ENCODE data around the gene DNM2. TPM values are rescaled to one million over a fixed set of nuclear protein-coding genes. Genes with fewer than 3 reads are reported as not detected.
"Not testable (repeated sequence)": the region's sequence is repeated elsewhere in the genome, so short reads cannot be mapped to it uniquely, and the experiment has no call there.

Gene DNM2
- polyA plus RNA-seq, 1 donor, result 131 TPM

GRCh38 chr19:10740798-10741197 is 22.9 kb downstream of the DNM2 start:
- Histone ChIP-seq H3K4me3 (ENCODE audit: low read length) (no peak overlapping the region), H3K4me1 (ENCODE audit: control insufficient read depth, insufficient read depth, low read length) (peaks cover 46% of the 10 kb centered on the region), H3K36me3 (ENCODE audit: control insufficient read depth, insufficient read depth, low read length) (peaks cover 5% of the 10 kb centered on the region), H3K27ac (ENCODE audit: low read length) (peak overlapping the region; percentile 95), H3K27me3 (ENCODE audit: control insufficient read depth, insufficient read depth, low read length) (no peaks in the 10 kb centered on the region), H3K9me3 (ENCODE audit: control insufficient read depth, low read depth, low read length) (peaks cover 3% of the 10 kb centered on the region)
- DNase-seq, result peak; percentile 71 to 79
- 10% methylated on average over 1 of the region's 3 CpGs for WGBS (ENCODE audit: insufficient coverage, low lambda C conversion rate)

DNA sequence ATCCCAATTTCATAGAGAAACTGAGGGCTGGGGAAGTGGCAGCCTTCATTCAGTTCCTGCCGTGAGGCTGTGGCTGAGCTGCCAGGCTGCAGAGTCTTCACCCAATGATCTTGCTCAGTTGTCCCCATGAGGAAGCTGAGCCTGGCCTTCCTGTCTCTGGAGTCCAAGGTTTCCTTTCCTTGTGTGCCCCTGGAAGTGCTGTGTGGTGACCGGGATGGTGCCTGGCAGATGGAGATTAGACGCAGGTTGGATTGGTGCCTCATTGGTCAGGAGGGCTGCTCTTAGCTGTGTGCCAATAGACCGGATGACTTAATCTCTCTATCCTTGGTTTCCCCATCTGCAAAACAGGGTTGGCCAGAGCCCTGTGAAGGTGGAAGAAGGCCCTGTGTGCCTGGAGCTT is 24.6 kb downstream of the DNM2 start:
- H3K9me3 ChIP-seq (ENCODE audit: control insufficient read depth, low read depth, low read length), result peaks cover 3% of the 10 kb centered on the region
- DNase-seq, result peak in 1 of 2 donors; percentile 61
- H3K27ac ChIP-seq (ENCODE audit: low read length), result peak overlapping the region; percentile 95
- H3K36me3 ChIP-seq (ENCODE audit: control insufficient read depth, insufficient read depth, low read length), result peaks cover 2% of the 10 kb centered on the region
- H3K4me3 ChIP-seq (ENCODE audit: low read length), result no peak overlapping the region
- no CpG with 5 or more reads among the region's 4 CpGs for WGBS (ENCODE audit: insufficient coverage, low lambda C conversion rate)
- peaks cover 51% of the 10 kb centered on the region for H3K4me1 ChIP-seq (ENCODE audit: control insufficient read depth, insufficient read depth, low read length)
- H3K27me3 ChIP-seq (ENCODE audit: control insufficient read depth, insufficient read depth, low read length), result no peaks in the 10 kb centered on the region

GRCh38 chr19:10744253-10744798 is 26.4 kb downstream of the DNM2 start:
- Histone ChIP-seq H3K4me1 (ENCODE audit: control insufficient read depth, insufficient read depth, low read length) (peaks cover 66% of the 10 kb centered on the region), H3K27ac (ENCODE audit: low read length) (peak overlapping the region; percentile 68), H3K27me3 (ENCODE audit: control insufficient read depth, insufficient read depth, low read length) (no peaks in the 10 kb centered on the region), H3K9me3 (ENCODE audit: control insufficient read depth, low read depth, low read length) (peaks cover 3% of the 10 kb centered on the region), H3K4me3 (ENCODE audit: low read length) (no peak overlapping the region), H3K36me3 (ENCODE audit: control insufficient read depth, insufficient read depth, low read length) (no peaks in the 10 kb centered on the region)
- WGBS (ENCODE audit: insufficient coverage, low lambda C conversion rate), result no CpG with 5 or more reads among the region's 11 CpGs
- DNase-seq, result peak in 1 of 2 donors; percentile 30

DNA sequence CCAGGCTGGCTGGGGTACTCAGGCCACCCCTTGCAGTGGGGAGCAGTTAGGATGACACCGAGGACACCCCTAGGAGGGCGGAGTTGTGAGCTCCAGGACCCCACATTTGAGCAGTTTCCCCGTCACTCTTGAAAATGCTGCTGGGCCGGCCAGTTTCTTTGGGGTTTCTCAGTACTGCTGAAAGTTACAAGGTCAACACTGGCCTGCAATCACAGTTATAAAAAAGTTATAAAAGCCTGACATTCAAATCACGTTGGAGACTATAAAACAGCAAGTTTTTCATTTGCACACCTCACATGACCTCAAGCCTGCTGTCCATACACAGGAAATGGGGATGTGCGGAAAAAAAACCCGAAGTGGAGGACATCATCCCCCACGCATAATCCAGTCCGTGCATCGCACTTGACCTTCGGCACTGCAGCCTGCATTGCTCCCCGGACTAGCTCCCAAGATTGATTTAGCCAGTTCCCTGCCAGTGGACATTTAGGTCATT is 27.0 kb downstream of the DNM2 start:
- H3K36me3 ChIP-seq (ENCODE audit: control insufficient read depth, insufficient read depth, low read length), result no peaks in the 10 kb centered on the region
- peak overlapping the region; percentile 68 for H3K27ac ChIP-seq (ENCODE audit: low read length)
- H3K9me3 ChIP-seq (ENCODE audit: control insufficient read depth, low read depth, low read length), result peaks cover 3% of the 10 kb centered on the region
- DNase-seq, result no peak
- no CpG with 5 or more reads among the region's 12 CpGs for WGBS (ENCODE audit: insufficient coverage, low lambda C conversion rate)
- no peaks in the 10 kb centered on the region for H3K27me3 ChIP-seq (ENCODE audit: control insufficient read depth, insufficient read depth, low read length)
- H3K4me3 ChIP-seq (ENCODE audit: low read length), result no peak overlapping the region
- peaks cover 71% of the 10 kb centered on the region for H3K4me1 ChIP-seq (ENCODE audit: control insufficient read depth, insufficient read depth, low read length)

GRCh38 chr19:10746437-10746836 is 28.6 kb downstream of the DNM2 start:
- no CpG with 5 or more reads among the region's 8 CpGs for WGBS (ENCODE audit: insufficient coverage, low lambda C conversion rate)
- H3K4me1 ChIP-seq (ENCODE audit: control insufficient read depth, insufficient read depth, low read length), result peaks cover 67% of the 10 kb centered on the region
- DNase-seq; H3K36me3 ChIP-seq (ENCODE audit: control insufficient read depth, insufficient read depth, low read length); H3K27ac ChIP-seq (ENCODE audit: low read length); H3K9me3 ChIP-seq (ENCODE audit: control insufficient read depth, low read depth, low read length); H3K4me3 ChIP-seq (ENCODE audit: low read length); H3K27me3 ChIP-seq (ENCODE audit: control insufficient read depth, insufficient read depth, low read length): not testable (repeated sequence)

DNA sequence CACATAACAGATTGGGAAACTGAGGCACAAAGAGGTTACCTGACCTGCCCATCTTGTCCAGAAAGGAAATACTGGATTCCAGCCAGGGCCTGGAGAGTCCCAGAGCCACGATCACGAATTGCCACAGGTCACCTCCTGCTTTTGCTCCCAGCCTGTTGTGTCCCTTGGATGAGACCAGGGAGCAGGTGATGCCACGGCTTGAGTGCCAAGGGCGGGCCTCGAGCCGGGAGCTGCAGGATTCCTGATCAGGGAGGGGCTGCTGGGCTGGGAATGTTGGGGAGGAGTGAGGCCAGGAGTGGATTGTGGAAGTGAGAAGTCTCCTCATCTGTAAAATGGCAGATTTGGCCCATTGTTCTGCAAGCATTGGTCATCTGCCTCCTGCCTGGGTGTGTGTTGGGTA is 29.4 kb downstream of the DNM2 start:
- WGBS (ENCODE audit: insufficient coverage, low lambda C conversion rate), result no CpG with 5 or more reads among the region's 6 CpGs
- H3K4me1 ChIP-seq (ENCODE audit: control insufficient read depth, insufficient read depth, low read length), result peaks cover 61% of the 10 kb centered on the region
- no peak for DNase-seq
- H3K27me3 ChIP-seq (ENCODE audit: control insufficient read depth, insufficient read depth, low read length), result no peaks in the 10 kb centered on the region
- H3K27ac ChIP-seq (ENCODE audit: low read length), result no peak overlapping the region
- H3K9me3 ChIP-seq (ENCODE audit: control insufficient read depth, low read depth, low read length), result no peaks in the 10 kb centered on the region
- H3K36me3 ChIP-seq (ENCODE audit: control insufficient read depth, insufficient read depth, low read length), result no peaks in the 10 kb centered on the region
- no peak overlapping the region for H3K4me3 ChIP-seq (ENCODE audit: low read length)

DNA sequence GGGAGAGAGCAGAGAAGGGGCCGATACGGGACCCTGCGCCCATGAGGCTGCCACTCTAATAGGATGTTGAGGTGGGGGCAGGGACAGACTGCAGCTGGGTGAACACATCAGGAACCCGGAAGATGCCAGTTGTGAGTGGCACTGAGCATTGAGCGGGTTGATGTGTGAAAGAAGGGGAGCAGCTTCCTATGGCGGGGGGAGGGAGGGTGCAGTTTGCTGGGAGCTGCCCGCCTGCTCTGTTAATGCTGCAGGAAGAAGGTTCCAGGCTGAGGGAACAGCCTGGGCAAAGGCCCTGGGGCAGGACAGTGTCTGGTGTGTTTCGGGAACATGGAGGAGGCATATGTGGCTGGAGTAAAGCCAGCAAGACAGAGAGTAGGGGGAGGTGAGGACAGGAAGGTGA is 29.8 kb downstream of the DNM2 start:
- H3K4me1 ChIP-seq (ENCODE audit: control insufficient read depth, insufficient read depth, low read length), result peaks cover 57% of the 10 kb centered on the region
- WGBS (ENCODE audit: insufficient coverage, low lambda C conversion rate), result 100% methylated on average over 1 of the region's 8 CpGs
- DNase-seq, result no peak
- H3K36me3 ChIP-seq (ENCODE audit: control insufficient read depth, insufficient read depth, low read length), result no peaks in the 10 kb centered on the region
- H3K4me3 ChIP-seq (ENCODE audit: low read length), result no peak overlapping the region
- no peaks in the 10 kb centered on the region for H3K27me3 ChIP-seq (ENCODE audit: control insufficient read depth, insufficient read depth, low read length)
- H3K9me3 ChIP-seq (ENCODE audit: control insufficient read depth, low read depth, low read length), result no peaks in the 10 kb centered on the region
- H3K27ac ChIP-seq (ENCODE audit: low read length), result no peak overlapping the region

GRCh38 chr19:10748195-10748926 is 30.5 kb downstream of the DNM2 start:
- Histone ChIP-seq H3K27me3 (ENCODE audit: control insufficient read depth, insufficient read depth, low read length) (no peaks in the 10 kb centered on the region), H3K4me1 (ENCODE audit: control insufficient read depth, insufficient read depth, low read length) (peaks cover 50% of the 10 kb centered on the region), H3K9me3 (ENCODE audit: control insufficient read depth, low read depth, low read length) (no peaks in the 10 kb centered on the region), H3K36me3 (ENCODE audit: control insufficient read depth, insufficient read depth, low read length) (no peaks in the 10 kb centered on the region), H3K4me3 (ENCODE audit: low read length) (no peak overlapping the region), H3K27ac (ENCODE audit: low read length) (peak overlapping the region; percentile 73)
- no peak for DNase-seq
- no CpG with 5 or more reads among the region's 20 CpGs for WGBS (ENCODE audit: insufficient coverage, low lambda C conversion rate)

- no CpG with 5 or more reads among the region's 10 CpGs for WGBS (ENCODE audit: insufficient coverage, low lambda C conversion rate)
- H3K27ac ChIP-seq (ENCODE audit: low read length), result peak overlapping the region; percentile 73
- no peaks in the 10 kb centered on the region for H3K36me3 ChIP-seq (ENCODE audit: control insufficient read depth, insufficient read depth, low read length)
- H3K4me3 ChIP-seq (ENCODE audit: low read length), result no peak overlapping the region
- peaks cover 47% of the 10 kb centered on the region for H3K4me1 ChIP-seq (ENCODE audit: control insufficient read depth, insufficient read depth, low read length)
- H3K9me3 ChIP-seq (ENCODE audit: control insufficient read depth, low read depth, low read length), result no peaks in the 10 kb centered on the region
- no peaks in the 10 kb centered on the region for H3K27me3 ChIP-seq (ENCODE audit: control insufficient read depth, insufficient read depth, low read length)
- peak in 1 of 2 donors; percentile 62 for DNase-seq
These were observed 31.1 kb downstream of the DNM2 start for GRCh38 chr19:10748927-10749434.

DNA sequence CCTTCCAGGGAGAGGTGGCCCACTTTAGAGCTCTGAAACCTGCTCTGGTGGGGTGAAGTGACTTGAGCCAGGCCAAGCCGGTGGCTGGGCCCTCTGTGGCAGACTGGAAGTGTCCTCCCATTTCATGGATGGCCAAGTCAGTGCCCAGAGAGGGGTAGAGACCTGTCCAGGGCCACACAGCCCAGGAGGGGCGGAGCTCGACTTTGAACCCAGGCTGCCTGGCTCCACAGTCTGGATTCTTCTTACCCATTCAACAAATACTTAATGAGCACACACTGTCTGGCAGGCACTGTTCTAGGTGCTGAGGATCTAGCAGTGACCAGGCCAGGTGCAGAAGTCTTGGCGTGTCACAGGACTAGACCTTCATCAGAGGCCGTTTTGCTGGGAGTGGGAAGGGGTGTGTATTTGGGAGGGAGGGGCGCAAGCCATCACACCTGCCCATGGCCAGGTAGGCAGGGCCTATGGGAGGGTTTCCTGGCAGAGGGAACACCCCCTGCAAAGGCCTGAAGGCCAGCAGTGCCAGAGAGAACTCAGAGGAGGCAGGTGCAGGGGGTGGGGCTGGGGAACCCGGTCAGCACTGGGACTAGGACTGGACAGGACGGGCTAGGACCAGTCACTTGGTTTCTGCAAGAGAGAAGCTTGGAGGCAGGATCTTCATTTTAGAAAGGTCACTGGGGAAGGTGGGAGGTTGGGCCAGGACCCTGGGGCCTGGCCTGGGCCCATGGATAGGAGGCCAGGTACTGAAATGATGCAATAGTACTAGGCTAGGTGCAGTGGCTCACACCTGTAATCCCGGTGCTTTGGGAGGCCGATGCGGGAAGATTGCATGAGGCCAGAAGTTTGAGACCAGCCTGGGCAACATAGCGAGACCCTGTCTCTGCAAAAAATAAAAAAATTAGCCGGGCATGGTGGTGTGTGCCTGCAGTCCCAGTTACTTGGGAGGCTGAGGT is 31.8 kb downstream of the DNM2 start:
- peak overlapping the region; percentile 73 for H3K27ac ChIP-seq (ENCODE audit: low read length)
- no peak for DNase-seq
- H3K36me3 ChIP-seq (ENCODE audit: control insufficient read depth, insufficient read depth, low read length), result no peaks in the 10 kb centered on the region
- no peaks in the 10 kb centered on the region for H3K27me3 ChIP-seq (ENCODE audit: control insufficient read depth, insufficient read depth, low read length)
- no peak overlapping the region for H3K4me3 ChIP-seq (ENCODE audit: low read length)
- no CpG with 5 or more reads among the region's 13 CpGs for WGBS (ENCODE audit: insufficient coverage, low lambda C conversion rate)
- H3K9me3 ChIP-seq (ENCODE audit: control insufficient read depth, low read depth, low read length), result no peaks in the 10 kb centered on the region
- peaks cover 40% of the 10 kb centered on the region for H3K4me1 ChIP-seq (ENCODE audit: control insufficient read depth, insufficient read depth, low read length)

Measured in large intestine (tissue), 3 donors.